ENCODE measurements around the gene BSN. TPM values are rescaled to one million over a fixed set of nuclear protein-coding genes. Genes with fewer than 3 reads are reported as not detected.

BSN gene
- total RNA-seq, 2 experiments from 2014 or later, result 0.12 to 0.20 TPM

- no peaks in the 10 kb centered on the region for H3K27me3 Mint-ChIP-seq (ENCODE audit: low read depth)
- no peak overlapping the region for H3K4me3 Mint-ChIP-seq
- intact Hi-C loops (cut with micrococcal nuclease), result no loop called here
- H3K36me3 Mint-ChIP-seq (ENCODE audit: low read depth), result no peaks in the 10 kb centered on the region
- no peaks in the 10 kb centered on the region for H3K9me3 Mint-ChIP-seq
- DNase-seq, result no peak
- CTCF ChIA-PET, result interaction anchor here (0.8 to 1.1 kb wide), 2 partner anchors 11 to 172 kb away, joined by 3 to 4 read pairs; no protein-coding TSS in a partner anchor
- H3K27ac Mint-ChIP-seq, result no peak overlapping the region
- H3K4me1 Mint-ChIP-seq (ENCODE audit: low read depth), result no peaks in the 10 kb centered on the region
Measured at GRCh38 chr3:49712166-49712565, 157.9 kb downstream of the BSN start.

- no peak overlapping the region for H3K27ac Mint-ChIP-seq
- no peaks in the 10 kb centered on the region for H3K9me3 Mint-ChIP-seq
- intact Hi-C loops (cut with micrococcal nuclease), result no loop called here
- DNase-seq, result no peak
- CTCF ChIA-PET, result interaction anchor here (0.8 to 1.1 kb wide), 2 partner anchors 12 to 173 kb away, joined by 3 to 4 read pairs; no protein-coding TSS in a partner anchor
- no peak overlapping the region for H3K4me3 Mint-ChIP-seq
- no peaks in the 10 kb centered on the region for H3K36me3 Mint-ChIP-seq (ENCODE audit: low read depth)
- H3K4me1 Mint-ChIP-seq (ENCODE audit: low read depth), result no peaks in the 10 kb centered on the region
- H3K27me3 Mint-ChIP-seq (ENCODE audit: low read depth), result no peaks in the 10 kb centered on the region
Measured at GRCh38 chr3:49712631-49713317, 158.5 kb downstream of the BSN start.

DNA sequence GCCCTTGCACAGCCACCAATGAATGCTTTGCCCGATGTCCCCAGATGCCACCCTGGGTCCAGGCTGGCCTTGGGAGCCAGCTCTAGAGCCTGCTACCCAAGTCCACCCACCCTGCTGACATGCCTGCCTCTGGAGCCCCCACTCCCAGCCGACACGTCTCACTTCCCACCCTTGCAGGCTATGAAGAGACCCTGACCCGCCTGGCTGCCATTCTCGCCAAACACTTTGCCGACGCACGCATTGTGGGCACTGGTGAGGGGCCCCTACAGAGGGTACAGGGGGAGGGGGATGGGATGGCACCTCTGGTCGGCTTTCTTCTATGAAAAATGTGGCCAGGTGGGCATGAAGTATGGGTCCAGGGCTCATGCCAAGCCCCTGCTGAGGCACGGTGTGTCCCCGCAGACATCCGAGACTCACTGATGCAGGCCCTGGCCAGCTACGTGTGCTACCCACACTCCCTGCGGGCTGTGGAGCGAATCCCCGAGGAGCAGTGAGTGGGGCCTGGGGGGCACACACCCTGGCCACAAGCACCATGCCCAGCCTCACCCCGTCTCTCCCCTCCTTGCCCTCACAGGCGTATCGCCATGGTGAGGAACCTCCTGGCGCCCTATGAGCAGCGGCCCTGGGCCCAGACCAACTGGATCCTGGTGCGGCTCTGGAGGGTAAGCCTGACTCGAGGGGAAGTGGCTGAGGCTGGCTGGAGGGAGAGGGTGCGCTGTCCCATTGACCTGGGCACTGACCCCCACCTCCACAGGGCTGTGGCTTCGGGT is 159.2 kb downstream of the BSN start:
- no peaks in the 10 kb centered on the region for H3K27me3 Mint-ChIP-seq (ENCODE audit: low read depth)
- no peak overlapping the region for H3K4me3 Mint-ChIP-seq
- H3K9me3 Mint-ChIP-seq, result no peaks in the 10 kb centered on the region
- no peak for DNase-seq
- CTCF ChIA-PET, result no interaction called here
- intact Hi-C loops (cut with micrococcal nuclease), result no loop called here
- no peak overlapping the region for H3K27ac Mint-ChIP-seq
- peaks cover 2% of the 10 kb centered on the region for H3K4me1 Mint-ChIP-seq (ENCODE audit: low read depth)
- no peaks in the 10 kb centered on the region for H3K36me3 Mint-ChIP-seq (ENCODE audit: low read depth)

DNA sequence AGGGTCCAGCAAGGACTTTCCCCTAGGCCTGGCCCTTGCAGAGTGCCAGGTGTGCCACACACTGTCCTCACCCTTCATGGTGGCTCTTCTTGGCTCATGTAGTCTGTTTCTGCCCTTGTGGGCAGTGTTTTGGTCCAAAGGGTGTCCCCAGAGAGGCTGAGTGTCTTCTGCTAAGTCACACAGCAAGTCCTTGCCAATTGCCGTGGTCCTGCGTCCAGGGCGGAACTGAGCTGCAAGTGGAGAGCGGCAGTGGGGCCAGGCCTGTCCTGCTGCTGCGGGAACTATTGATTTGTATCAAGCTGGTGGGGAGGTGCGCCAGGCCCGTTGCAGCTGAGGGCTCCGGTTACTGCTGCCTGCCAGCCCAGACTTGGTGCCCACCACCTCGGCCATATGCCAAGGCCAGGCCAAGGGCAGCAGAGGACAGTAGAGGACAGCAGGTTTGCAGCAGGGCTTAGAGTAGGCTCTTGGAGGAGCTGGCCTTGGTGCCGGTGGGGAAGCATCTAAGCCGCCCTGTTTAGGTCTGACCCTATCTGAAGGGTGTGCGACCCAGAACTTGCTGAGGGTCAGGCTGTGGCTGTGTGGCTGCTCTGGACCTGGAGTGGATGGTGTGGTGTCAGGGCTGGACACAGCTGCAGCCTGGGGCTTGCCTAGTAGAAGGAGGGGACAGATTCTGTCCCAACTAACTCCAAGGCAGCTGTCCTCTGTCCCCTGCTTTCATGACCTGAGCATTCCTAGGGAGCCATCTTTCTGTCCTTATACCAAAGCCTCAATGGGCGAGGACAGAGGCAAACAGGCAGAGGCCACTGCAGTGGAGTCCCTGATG is 160.7 kb downstream of the BSN start:
- intact Hi-C loops (cut with micrococcal nuclease), result no loop called here
- no peaks in the 10 kb centered on the region for H3K27me3 Mint-ChIP-seq (ENCODE audit: low read depth)
- CTCF ChIA-PET, result interaction anchor here (0.7 kb wide), 1 partner anchor 124 kb away, joined by 3 read pairs; no protein-coding TSS in a partner anchor
- H3K9me3 Mint-ChIP-seq, result no peaks in the 10 kb centered on the region
- peaks cover 13% of the 10 kb centered on the region for H3K4me1 Mint-ChIP-seq (ENCODE audit: low read depth)
- DNase-seq, result no peak
- H3K4me3 Mint-ChIP-seq, result no peak overlapping the region
- H3K36me3 Mint-ChIP-seq (ENCODE audit: low read depth), result no peaks in the 10 kb centered on the region
- no peak overlapping the region for H3K27ac Mint-ChIP-seq

DNA sequence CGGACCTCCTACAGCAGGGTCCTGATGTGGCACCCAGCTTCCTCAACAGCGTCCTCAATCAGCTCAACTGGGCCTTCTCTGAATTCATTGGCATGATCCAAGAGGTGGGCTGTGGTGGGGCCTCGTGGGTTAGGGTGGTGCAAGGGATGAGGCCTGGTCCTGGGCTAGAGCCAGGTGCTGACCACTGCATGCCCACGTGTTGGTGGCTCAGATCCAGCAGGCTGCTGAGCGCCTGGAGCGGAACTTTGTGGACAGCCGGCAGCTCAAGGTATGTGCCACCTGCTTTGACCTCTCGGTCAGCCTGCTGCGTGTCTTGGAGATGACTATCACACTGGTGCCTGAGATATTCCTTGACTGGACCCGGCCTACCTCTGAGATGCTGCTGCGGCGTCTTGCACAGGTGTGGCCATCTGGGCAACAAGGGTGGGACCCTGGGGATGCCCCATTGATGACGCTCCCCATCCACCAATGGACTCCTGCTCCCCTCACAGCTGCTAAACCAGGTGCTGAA is 161.4 kb downstream of the BSN start:
- no peaks in the 10 kb centered on the region for H3K9me3 Mint-ChIP-seq
- CTCF ChIA-PET, result interaction anchor here (0.5 to 0.7 kb wide), 2 partner anchors 35 to 123 kb away, joined by 3 read pairs; no protein-coding TSS in a partner anchor
- H3K36me3 Mint-ChIP-seq (ENCODE audit: low read depth), result no peaks in the 10 kb centered on the region
- no peak for DNase-seq
- H3K4me1 Mint-ChIP-seq (ENCODE audit: low read depth), result peaks cover 15% of the 10 kb centered on the region
- H3K27me3 Mint-ChIP-seq (ENCODE audit: low read depth), result no peaks in the 10 kb centered on the region
- intact Hi-C loops (cut with micrococcal nuclease), result no loop called here
- no peak overlapping the region for H3K27ac Mint-ChIP-seq
- H3K4me3 Mint-ChIP-seq, result no peak overlapping the region

- Mint-ChIP-seq H3K4me1 (ENCODE audit: low read depth) (peaks cover 20% of the 10 kb centered on the region), H3K9me3 (no peaks in the 10 kb centered on the region), H3K27ac (no peak overlapping the region), H3K27me3 (ENCODE audit: low read depth) (no peaks in the 10 kb centered on the region), H3K4me3 (no peak overlapping the region), H3K36me3 (ENCODE audit: low read depth) (no peaks in the 10 kb centered on the region)
- CTCF ChIA-PET, result interaction anchor here (0.5 kb wide), 1 partner anchor 35 kb away, joined by 3 read pairs; no protein-coding TSS in a partner anchor
- intact Hi-C loops (cut with micrococcal nuclease), result no loop called here
- DNase-seq, result no peak
Measured at GRCh38 chr3:49716169-49716568, 161.9 kb downstream of the BSN start.

DNA sequence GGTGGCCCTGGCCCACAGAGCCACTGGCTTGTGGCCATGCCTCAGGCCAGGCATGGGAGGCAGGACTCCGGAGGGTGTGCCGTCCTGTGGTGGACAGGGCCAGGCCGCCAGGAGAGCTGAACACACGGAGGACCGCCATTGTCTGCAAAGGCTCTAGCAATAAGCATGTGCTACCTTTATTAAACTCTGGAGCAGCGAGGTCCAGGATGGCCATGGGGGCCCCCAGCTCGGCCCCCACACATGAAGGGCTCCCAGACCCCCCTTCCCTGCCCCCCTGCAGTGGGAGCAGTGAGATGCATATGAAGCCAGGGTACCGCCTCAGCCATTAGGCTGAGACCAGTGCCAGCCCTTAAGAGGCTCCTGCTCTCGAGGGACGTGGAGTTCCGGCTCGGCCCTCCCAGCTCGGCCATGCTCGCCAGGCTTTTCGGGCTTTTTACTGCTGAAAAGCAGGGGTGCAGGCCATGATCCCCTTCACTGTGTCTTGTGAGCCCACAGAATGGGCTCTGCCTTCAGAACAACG is 162.5 kb downstream of the BSN start:
- intact Hi-C loops (cut with micrococcal nuclease), result no loop called here

DNA sequence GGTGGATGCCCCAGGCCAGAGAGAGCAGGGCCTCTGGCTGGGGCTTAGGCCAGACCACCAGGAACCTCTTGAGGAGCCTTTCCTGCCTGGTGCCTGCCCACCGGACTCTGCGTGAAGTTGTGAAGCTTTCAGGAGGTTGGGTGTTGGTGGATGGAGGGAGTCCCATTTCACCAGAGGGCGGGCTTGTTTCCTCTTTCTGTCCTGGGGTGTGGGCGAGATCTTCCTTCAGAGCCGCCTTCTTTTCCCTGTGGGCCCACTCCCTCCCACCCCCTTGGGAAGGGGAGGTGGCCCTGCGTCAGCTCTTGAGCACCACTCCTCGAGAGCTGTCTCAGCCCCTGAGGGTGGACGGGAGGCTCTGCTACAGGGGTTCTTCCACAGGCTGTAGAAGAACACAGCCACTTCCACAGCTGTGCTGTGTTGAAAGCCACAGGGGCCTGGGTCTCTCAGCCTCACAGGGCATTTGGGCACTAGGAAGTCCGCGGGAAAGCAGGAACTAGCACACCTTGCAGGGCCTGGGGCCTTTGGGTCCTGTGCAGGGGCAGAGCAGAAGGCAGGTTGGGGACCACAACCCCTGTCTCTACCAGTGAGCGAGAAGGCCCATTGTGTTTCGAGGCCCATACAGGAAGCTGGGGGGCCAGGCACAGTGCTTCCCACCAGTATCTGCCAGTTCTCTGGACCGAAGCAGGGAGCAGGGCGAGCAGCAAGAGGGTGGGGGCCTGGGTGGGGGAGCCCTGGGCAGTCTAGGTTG is 163.1 kb downstream of the BSN start:
- peaks cover 23% of the 10 kb centered on the region for H3K4me1 Mint-ChIP-seq (ENCODE audit: low read depth)
- no peaks in the 10 kb centered on the region for H3K9me3 Mint-ChIP-seq
- no peak for DNase-seq
- H3K36me3 Mint-ChIP-seq (ENCODE audit: low read depth), result peaks cover 3% of the 10 kb centered on the region
- intact Hi-C loops (cut with micrococcal nuclease), result no loop called here
- no peak overlapping the region for H3K4me3 Mint-ChIP-seq
- no peaks in the 10 kb centered on the region for H3K27me3 Mint-ChIP-seq (ENCODE audit: low read depth)
- CTCF ChIA-PET, result no interaction called here
- no peak overlapping the region for H3K27ac Mint-ChIP-seq

More for the DNA sequence above, 162.5 kb downstream of the BSN start:
- CTCF ChIA-PET, result no interaction called here
- no peak overlapping the region for H3K27ac Mint-ChIP-seq
- peaks cover 21% of the 10 kb centered on the region for H3K4me1 Mint-ChIP-seq (ENCODE audit: low read depth)
- no peaks in the 10 kb centered on the region for H3K36me3 Mint-ChIP-seq (ENCODE audit: low read depth)
- no peak overlapping the region for H3K4me3 Mint-ChIP-seq
- no peak for DNase-seq
- no peaks in the 10 kb centered on the region for H3K9me3 Mint-ChIP-seq
- no peaks in the 10 kb centered on the region for H3K27me3 Mint-ChIP-seq (ENCODE audit: low read depth)

DNA sequence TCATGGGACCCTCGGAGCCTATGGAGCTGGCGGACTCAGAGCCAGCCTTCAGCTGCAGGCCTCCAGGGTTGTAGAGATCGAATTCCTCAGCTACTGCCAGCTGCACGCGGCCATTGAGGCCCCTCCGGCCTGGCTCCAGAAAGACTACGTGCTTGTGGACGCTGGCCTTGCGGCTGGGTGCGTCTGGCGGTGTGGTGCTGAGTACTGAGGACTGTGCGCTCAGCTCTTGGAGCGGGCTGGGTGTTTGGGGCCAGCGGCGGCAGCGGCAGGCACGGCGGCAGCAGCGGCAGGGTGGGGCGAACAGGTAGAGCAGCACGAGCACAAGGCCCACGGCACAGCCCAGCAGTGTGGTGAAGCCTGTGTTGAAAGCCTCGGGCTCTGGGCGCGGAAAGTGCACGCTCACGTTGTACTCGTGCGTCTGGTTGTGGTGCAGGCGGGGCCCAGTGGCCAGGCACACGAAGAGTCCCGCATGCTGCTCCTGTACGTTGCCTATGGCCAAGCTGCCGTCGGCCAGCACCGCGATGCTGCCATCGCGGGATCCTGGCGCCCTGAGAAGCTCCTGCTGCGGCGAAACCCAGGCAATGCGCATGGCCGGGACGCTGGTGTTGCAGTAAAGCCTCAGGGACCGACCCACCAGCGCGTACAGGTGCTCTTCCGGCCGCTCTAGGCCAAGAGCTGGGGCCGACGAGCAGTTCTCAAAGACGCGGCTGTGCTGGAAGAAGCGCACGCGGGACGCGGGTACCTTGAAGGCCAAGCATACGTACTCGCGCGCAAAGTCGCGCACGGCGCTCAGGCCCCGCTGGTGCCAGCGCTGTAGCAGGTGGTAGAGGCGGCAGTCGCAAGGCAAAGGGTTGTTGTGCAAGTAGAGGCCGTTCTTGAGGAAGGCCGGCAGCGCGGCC is 163.9 kb downstream of the BSN start:
- peaks cover 7% of the 10 kb centered on the region for H3K36me3 Mint-ChIP-seq (ENCODE audit: low read depth)
- no peak for DNase-seq
- no peak overlapping the region for H3K27ac Mint-ChIP-seq
- H3K27me3 Mint-ChIP-seq (ENCODE audit: low read depth), result no peaks in the 10 kb centered on the region
- H3K4me1 Mint-ChIP-seq (ENCODE audit: low read depth), result peaks cover 30% of the 10 kb centered on the region
- intact Hi-C loops (cut with micrococcal nuclease), result loop anchor here (2.0 kb wide), 1 partner anchor 187 kb away; no protein-coding TSS in a partner anchor
- CTCF ChIA-PET, result interaction anchor here (0.5 to 2.5 kb wide), 4 partner anchors 64 to 188 kb away, joined by 3 to 7 read pairs (median 4); no protein-coding TSS in a partner anchor
- no peaks in the 10 kb centered on the region for H3K9me3 Mint-ChIP-seq
- H3K4me3 Mint-ChIP-seq, result peak overlapping the region; percentile 76

DNA sequence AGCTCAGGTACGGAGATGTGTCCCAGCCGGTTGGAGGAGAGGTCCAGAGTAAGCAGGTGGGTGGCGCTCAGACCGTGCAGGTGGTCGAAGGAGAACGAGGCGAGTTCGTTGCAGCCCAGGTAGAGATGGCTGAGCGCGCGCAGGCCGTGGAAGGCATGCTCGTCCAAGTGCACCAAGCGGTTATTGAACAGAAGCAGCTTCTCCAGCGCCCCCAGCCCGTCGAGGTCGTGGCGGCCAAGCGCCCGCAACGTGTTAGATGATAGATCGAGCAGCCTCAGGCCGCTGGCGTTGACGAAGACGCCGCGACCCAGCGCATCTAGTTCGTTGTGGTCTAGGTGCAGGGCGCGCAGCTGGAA is 164.6 kb downstream of the BSN start:
- H3K27ac Mint-ChIP-seq, result no peak overlapping the region
- H3K9me3 Mint-ChIP-seq, result no peaks in the 10 kb centered on the region
- DNase-seq, result no peak
- CTCF ChIA-PET, result interaction anchor here (0.5 to 2.5 kb wide), 6 partner anchors 9 to 188 kb away, joined by 3 to 7 read pairs (median 4); no protein-coding TSS in a partner anchor
- peaks cover 8% of the 10 kb centered on the region for H3K36me3 Mint-ChIP-seq (ENCODE audit: low read depth)
- intact Hi-C loops (cut with micrococcal nuclease), result loop anchor here (1.0 to 2.0 kb wide), 3 partner anchors 67 to 186 kb away; partner anchors contain the start of gene IP6K1
- H3K4me3 Mint-ChIP-seq, result peak overlapping the region; percentile 76
- H3K4me1 Mint-ChIP-seq (ENCODE audit: low read depth), result peaks cover 31% of the 10 kb centered on the region
- no peaks in the 10 kb centered on the region for H3K27me3 Mint-ChIP-seq (ENCODE audit: low read depth)

All from activated naive CD4-positive, alpha-beta T cell treated with anti-CD3 and anti-CD28 coated beads for 36 hours (primary cell).